Smooth muscle cell (in vitro differentiated cells): ENCODE measurements around the gene MAS1. TPM values are rescaled to one million over a fixed set of nuclear protein-coding genes. Genes with fewer than 3 reads are reported as not detected.

Source experiments
- DNase-seq: peaks from one replicate; lab custom pipeline; 2025; ENCODE audit not compliant: unreplicated experiment; lab: John Stamatoyannopoulos, UW
- H2AFZ ChIP-seq: fragments of 200-600 bp; sonication (generic); 2 replicates; pipeline ENCODE4 v1.6.0; 2016; ENCODE audit warnings: antibody characterized with exemption, low read depth, mild to moderate bottlenecking
- H3F3A ChIP-seq: fragments of 200-600 bp; sonication (generic); 2 replicates; pipeline ENCODE4 v1.6.0; 2017; ENCODE audit warnings: antibody characterized with exemption, low read depth
- H3K27ac ChIP-seq: fragments of 200-600 bp; sonication (generic); 2 replicates; pipeline ENCODE4 v1.5.1; 2016; ENCODE audit warnings: low read depth, mild to moderate bottlenecking
- H3K27me3 ChIP-seq: fragments of 200-600 bp; sonication (generic); 2 replicates; pipeline ENCODE4 v1.6.1; 2016; ENCODE audit warnings: low read depth, mild to moderate bottlenecking
- H3K36me3 ChIP-seq: fragments of 200-600 bp; sonication (generic); 2 replicates; pipeline ENCODE4 v1.5.1; 2016; ENCODE audit warnings: low read depth
- H3K4me1 ChIP-seq: fragments of 200-600 bp; sonication (generic); 2 replicates; pipeline ENCODE4 v1.5.1; 2016; ENCODE audit warnings: low read depth
- H3K4me2 ChIP-seq: fragments of 200-600 bp; sonication (generic); 2 replicates; pipeline ENCODE4 v1.6.0; 2016; ENCODE audit warnings: mild to moderate bottlenecking
- H3K4me3 ChIP-seq: fragments of 200-600 bp; sonication (generic); 2 replicates; pipeline ENCODE4 v1.5.1; 2016; ENCODE audit warnings: mild to moderate bottlenecking
- H3K79me2 ChIP-seq: fragments of 200-600 bp; sonication (generic); 2 replicates; pipeline ENCODE4 v1.6.0; 2016; ENCODE audit warnings: low read depth, mild to moderate bottlenecking
- H3K9ac ChIP-seq: fragments of 200-600 bp; sonication (generic); 2 replicates; pipeline ENCODE4 v1.6.0; 2016; ENCODE audit warnings: low read depth
- H3K9me3 ChIP-seq: fragments of 200-600 bp; sonication (generic); replicated peaks from 2 replicates; pipeline ENCODE4 v1.5.1; 2016; ENCODE audit warnings: low read depth
- H4K20me1 ChIP-seq: fragments of 200-600 bp; sonication (generic); 2 replicates; pipeline ENCODE4 v1.6.0; 2016; ENCODE audit warnings: low read depth
- WGBS: methylation state at CpG from one replicate; pipeline ENCODE4 v1.1.7; 2016; ENCODE audit warnings: low lambda C conversion rate; 5-methylcytosine and 5-hydroxymethylcytosine counted together
- polyA plus RNA-seq: library from polyadenylated mRNA; unstranded; fragments of >200 nt; fragmentation: Nextera tagmentation; extraction: Ambion mirVana; gene quantifications from 2 replicates; pipeline ENCODE4 v1.2.1, GENCODE V29; 2016
- total RNA-seq: library from RNA; depleted of rRNA; stranded (reverse); fragments of >200 nt; gene quantifications from 2 replicates; pipeline ENCODE4 v1.2.3, GENCODE V29; 2014
- TF ChIP-seq, protein P1 (sequence below): fragments of 200-600 bp; sonication (generic); IDR thresholded peaks from 2 replicates; pipeline ENCODE4 v1.5.1; 2017; ENCODE audit warnings: borderline replicate concordance, mild to moderate bottlenecking, antibody characterized with exemption; ENCODE audit not compliant: insufficient read depth, poor library complexity, severe bottlenecking

Gene MAS1
- total and polyA plus RNA-seq, 2 experiments from 2014 or later: not detected

GRCh38 chr6:159878341-159878740 is 12.4 kb upstream of the MAS1 start:
- TF ChIP-seq, protein P1, sequence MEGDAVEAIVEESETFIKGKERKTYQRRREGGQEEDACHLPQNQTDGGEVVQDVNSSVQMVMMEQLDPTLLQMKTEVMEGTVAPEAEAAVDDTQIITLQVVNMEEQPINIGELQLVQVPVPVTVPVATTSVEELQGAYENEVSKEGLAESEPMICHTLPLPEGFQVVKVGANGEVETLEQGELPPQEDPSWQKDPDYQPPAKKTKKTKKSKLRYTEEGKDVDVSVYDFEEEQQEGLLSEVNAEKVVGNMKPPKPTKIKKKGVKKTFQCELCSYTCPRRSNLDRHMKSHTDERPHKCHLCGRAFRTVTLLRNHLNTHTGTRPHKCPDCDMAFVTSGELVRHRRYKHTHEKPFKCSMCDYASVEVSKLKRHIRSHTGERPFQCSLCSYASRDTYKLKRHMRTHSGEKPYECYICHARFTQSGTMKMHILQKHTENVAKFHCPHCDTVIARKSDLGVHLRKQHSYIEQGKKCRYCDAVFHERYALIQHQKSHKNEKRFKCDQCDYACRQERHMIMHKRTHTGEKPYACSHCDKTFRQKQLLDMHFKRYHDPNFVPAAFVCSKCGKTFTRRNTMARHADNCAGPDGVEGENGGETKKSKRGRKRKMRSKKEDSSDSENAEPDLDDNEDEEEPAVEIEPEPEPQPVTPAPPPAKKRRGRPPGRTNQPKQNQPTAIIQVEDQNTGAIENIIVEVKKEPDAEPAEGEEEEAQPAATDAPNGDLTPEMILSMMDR: no peak
- H3K27me3 ChIP-seq: no peaks in the 10 kb centered on the region
- H3K27ac ChIP-seq: no peak overlapping the region
- H3K4me3 ChIP-seq: no peak overlapping the region
- H3K4me2 ChIP-seq: no peak overlapping the region
- 94% methylated on average over 8 of the region's 8 CpGs for WGBS
- no peaks in the 10 kb centered on the region for H3K79me2 ChIP-seq
- H3K4me1 ChIP-seq: no peaks in the 10 kb centered on the region
- no peaks in the 10 kb centered on the region for H3K36me3 ChIP-seq
- no peaks in the 10 kb centered on the region for H4K20me1 ChIP-seq
- H3K9me3 ChIP-seq: no peaks in the 10 kb centered on the region
- no peak overlapping the region for H2AFZ ChIP-seq
- DNase-seq: no peak
- H3K9ac ChIP-seq: no peak overlapping the region
- H3F3A ChIP-seq: no peaks in the 10 kb centered on the region

GRCh38 chr6:159879856-159880255 is 10.9 kb upstream of the MAS1 start:
- Histone ChIP-seq H3K9me3 (no peaks in the 10 kb centered on the region), H2AFZ (no peak overlapping the region), H3K36me3 (no peaks in the 10 kb centered on the region), H3K4me1 (no peaks in the 10 kb centered on the region), H3K4me3 (no peak overlapping the region), H3K27me3 (no peaks in the 10 kb centered on the region), H3K4me2 (no peak overlapping the region), H4K20me1 (no peaks in the 10 kb centered on the region), H3F3A (no peaks in the 10 kb centered on the region), H3K27ac (no peak overlapping the region), H3K79me2 (no peaks in the 10 kb centered on the region), H3K9ac (no peak overlapping the region)
- TF ChIP-seq, protein P1: no peak
- WGBS: 79% methylated on average over 11 of the region's 11 CpGs
- DNase-seq: no peak

- Histone ChIP-seq H3K27me3 (no peaks in the 10 kb centered on the region), H3K9me3 (no peaks in the 10 kb centered on the region), H3K79me2 (no peaks in the 10 kb centered on the region), H3K27ac (no peak overlapping the region), H4K20me1 (no peaks in the 10 kb centered on the region), H2AFZ (no peak overlapping the region), H3K4me2 (no peak overlapping the region), H3K4me1 (no peaks in the 10 kb centered on the region), H3K9ac (no peak overlapping the region), H3F3A (no peaks in the 10 kb centered on the region), H3K4me3 (no peak overlapping the region), H3K36me3 (no peaks in the 10 kb centered on the region)
- TF ChIP-seq, protein P1: no peak
- DNase-seq: no peak
- 89% methylated on average over 6 of the region's 6 CpGs for WGBS
These were observed 10.3 kb upstream of the MAS1 start for GRCh38 chr6:159880412-159880975.

- peaks cover 1% of the 10 kb centered on the region for H3K27me3 ChIP-seq
- 91% methylated on average over 4 of the region's 4 CpGs for whole genome bisulfite sequencing
These were observed 6.1 kb upstream of the MAS1 start for GRCh38 chr6:159884720-159885119.

More at GRCh38 chr6:159884720-159885119, 6.1 kb upstream of the MAS1 start:
- Histone ChIP-seq H3K9ac (no peak overlapping the region), H3K4me1 (no peaks in the 10 kb centered on the region), H3F3A (no peaks in the 10 kb centered on the region), H3K4me2 (no peak overlapping the region), H2AFZ (no peak overlapping the region), H3K79me2 (no peaks in the 10 kb centered on the region), H3K9me3 (no peaks in the 10 kb centered on the region), H3K27ac (no peak overlapping the region), H4K20me1 (no peaks in the 10 kb centered on the region), H3K4me3 (no peak overlapping the region), H3K36me3 (no peaks in the 10 kb centered on the region)
- DNase-seq: no peak
- TF ChIP-seq, protein P1: no peak
